Measurements from ENCODE around the gene RNF169.

GRCh38 chr11:74749127-74749964, 697 bp downstream of the RNF169 start:
- TF ChIP-seq GATA3 (IDR thresholded peaks at IDR 0.05; ENCODE audit: low read depth, low read length) (no peak), GATA2 (IDR thresholded peaks at IDR 0.05; ENCODE audit: low read depth, low read length) (no peak)
